ENCODE results near the gene SERINC2.
"Not testable (repeated sequence)": the region's sequence is repeated elsewhere in the genome, so short reads cannot be mapped to it uniquely, and the experiment has no call there.

The SERINC2 gene

GRCh38 chr1:31471452-31472313 lies 58.7 kb downstream of the SERINC2 start:
- DNase-seq (ENCODE audit: low spot score): not testable (repeated sequence)

- not testable (repeated sequence) for DNase-seq (ENCODE audit: low spot score)
Measured at GRCh38 chr1:31472314-31472651, 59.3 kb downstream of the SERINC2 start.

GRCh38 chr1:31472673-31473072 lies 59.7 kb downstream of the SERINC2 start:
- not testable (repeated sequence) for DNase-seq (ENCODE audit: low spot score)

GRCh38 chr1:31473508-31473907 lies 60.5 kb downstream of the SERINC2 start:
- not testable (repeated sequence) for DNase-seq (ENCODE audit: low spot score)

GRCh38 chr1:31474567-31474966 lies 61.6 kb downstream of the SERINC2 start:
- DNase-seq (ENCODE audit: low spot score): not testable (repeated sequence)

- DNase-seq (ENCODE audit: low spot score): no peak
Measured at GRCh38 chr1:31476891-31477846, 64.2 kb downstream of the SERINC2 start.

GRCh38 chr1:31478167-31478566 lies 65.2 kb downstream of the SERINC2 start:
- DNase-seq (ENCODE audit: low spot score): no peak

- DNase-seq (ENCODE audit: low spot score): no peak
Measured at GRCh38 chr1:31479811-31480210, 66.8 kb downstream of the SERINC2 start.

GRCh38 chr1:31480426-31480825 lies 67.4 kb downstream of the SERINC2 start:
- not testable (repeated sequence) for DNase-seq (ENCODE audit: low spot score)

GRCh38 chr1:31482482-31483011 lies 69.5 kb downstream of the SERINC2 start:
- DNase-seq (ENCODE audit: low spot score): peak; percentile 7

GRCh38 chr1:31483012-31483946 lies 70.3 kb downstream of the SERINC2 start:
- peak; percentile 66 for DNase-seq (ENCODE audit: low spot score)
